Limb (tissue), 2 donors: Measurements from ENCODE around the gene AFF4.
"Not testable (repeated sequence)": the region's sequence is repeated elsewhere in the genome, so short reads cannot be mapped to it uniquely, and the experiment has no call there.

Source experiments
- DNase-seq, 2 donors: peaks; one replicate each; pipeline ENCODE4 v3.0.0-alpha.2; 2016; ENCODE audit errors: extremely low spot score in 2 of 2

The AFF4 gene

DNA sequence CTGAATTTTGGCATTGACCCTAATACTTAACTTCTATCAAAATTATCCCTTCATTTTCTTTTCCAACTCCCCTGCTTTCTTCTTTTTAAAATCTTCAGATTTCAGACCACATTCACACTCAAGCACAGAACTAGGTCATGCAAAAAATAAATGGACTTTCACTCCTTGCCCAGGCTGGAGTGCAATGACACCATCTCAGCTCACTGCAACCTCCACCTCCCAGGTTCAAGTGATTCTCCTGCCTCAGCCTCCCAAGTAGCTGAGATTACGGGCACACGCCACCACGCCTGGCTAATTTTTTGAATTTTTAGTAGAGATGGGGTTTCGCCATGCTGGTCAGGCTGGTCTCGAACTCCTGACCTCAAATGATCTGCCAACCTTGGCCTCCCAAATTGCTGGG, 108.4 kb downstream of the AFF4 start:
- DNase-seq: not testable (repeated sequence)

- no peak for DNase-seq
These were observed 109.1 kb downstream of the AFF4 start for GRCh38 chr5:132854301-132854700.

- DNase-seq: no peak
These were observed 109.6 kb downstream of the AFF4 start for GRCh38 chr5:132853790-132854189.

DNA sequence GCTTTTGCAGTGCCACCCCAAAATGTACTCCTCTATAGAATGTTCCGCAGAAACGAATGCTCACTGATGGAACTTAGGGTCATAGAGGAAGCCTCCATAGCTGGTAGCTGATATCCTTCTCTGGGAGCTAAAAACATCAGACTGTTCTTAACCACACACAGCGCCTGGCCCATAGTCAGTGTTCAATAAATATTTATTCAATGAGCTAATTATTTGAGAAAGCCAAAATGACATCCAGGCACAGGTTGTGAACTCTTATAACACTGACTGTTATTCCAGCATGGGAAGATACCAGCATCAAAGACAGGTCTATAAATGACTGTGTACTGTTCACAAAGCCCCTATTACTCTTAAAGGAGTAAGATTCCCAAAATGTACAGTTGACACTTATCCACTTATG, 110.1 kb downstream of the AFF4 start:
- DNase-seq: no peak

- no peak for DNase-seq
These were observed 113.4 kb downstream of the AFF4 start for GRCh38 chr5:132850066-132850465.

GRCh38 chr5:132849347-132849746, 114.1 kb downstream of the AFF4 start:
- no peak for DNase-seq

DNA sequence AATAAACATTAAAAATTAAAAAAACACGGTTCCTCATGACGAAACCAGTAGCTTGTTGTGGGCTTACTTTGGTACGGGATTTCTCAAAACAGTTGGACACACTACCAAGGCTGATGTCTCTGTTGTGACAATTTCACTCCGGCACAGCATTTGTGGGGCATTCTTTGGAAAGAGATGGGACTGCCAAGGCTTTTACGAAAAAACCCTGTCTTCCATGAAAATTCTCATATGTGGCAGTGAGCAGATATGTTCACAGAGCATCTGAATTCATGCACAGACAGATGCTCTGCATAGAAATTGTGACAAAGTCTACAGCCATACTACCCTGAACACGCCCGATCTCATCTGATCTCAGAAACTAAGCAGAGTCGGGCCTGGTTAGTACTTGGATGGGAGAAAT, 115.2 kb downstream of the AFF4 start:
- no peak for DNase-seq

DNA sequence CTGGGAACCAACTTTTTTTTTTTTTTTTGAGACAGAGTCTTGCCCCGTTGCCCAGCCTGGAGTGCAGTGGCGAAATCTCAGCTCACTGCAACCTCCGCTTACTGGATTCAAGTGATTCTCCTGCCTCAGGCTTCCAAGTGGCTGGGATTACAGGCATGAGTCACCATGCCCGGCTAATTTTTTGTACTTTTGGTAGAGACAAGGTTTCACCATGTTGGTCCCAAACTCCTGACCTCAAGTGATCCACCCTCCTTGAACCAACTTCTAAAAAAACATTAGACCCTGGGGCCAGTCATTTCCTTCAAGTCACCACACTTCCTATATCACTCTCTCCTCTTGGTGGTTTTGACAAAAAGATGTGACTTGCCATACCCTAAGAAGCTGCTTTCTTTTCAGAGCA, 122.1 kb downstream of the AFF4 start:
- DNase-seq: no peak

GRCh38 chr5:132840896-132841295, 122.5 kb downstream of the AFF4 start:
- no peak for DNase-seq

- DNase-seq: no peak
These were observed 123.1 kb downstream of the AFF4 start for GRCh38 chr5:132840313-132840712.

GRCh38 chr5:132839426-132840301, 123.8 kb downstream of the AFF4 start:
- no peak for DNase-seq

DNA sequence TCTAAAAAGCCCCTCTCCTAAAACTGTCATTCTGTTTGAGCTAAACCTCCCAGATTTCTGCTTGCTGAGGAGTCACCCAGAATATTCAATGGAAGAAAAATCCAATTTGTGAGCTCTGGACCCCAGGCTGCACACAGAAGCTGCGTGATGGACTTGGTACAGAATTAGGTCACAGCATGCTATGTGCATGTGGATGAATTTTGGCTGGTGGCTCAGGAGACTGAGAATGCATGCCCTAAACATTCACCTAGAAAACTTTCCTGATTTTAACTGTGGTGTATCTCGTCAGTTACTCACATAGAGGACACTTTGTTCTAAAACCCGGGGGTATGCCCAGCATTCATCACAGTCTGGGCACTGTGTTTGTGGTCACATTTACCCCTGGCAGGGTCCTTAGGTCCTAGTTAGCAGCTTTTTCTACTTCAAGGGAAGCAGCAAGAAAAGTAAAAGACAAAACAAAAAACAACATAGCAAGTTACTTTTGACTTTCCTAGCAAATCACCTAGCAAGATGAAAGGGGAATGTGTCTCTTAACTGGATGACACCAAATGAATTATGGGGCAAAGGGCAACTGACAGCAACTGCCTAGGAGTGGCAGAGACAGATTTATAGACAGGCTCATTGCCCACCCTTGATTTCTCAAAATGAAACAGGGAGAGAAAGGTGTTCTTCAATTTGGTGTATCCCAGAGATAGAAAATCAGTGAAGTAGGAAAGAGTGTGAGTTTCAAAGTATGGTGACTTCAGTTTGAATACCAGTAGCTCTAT, 124.7 kb downstream of the AFF4 start:
- no peak for DNase-seq

DNA sequence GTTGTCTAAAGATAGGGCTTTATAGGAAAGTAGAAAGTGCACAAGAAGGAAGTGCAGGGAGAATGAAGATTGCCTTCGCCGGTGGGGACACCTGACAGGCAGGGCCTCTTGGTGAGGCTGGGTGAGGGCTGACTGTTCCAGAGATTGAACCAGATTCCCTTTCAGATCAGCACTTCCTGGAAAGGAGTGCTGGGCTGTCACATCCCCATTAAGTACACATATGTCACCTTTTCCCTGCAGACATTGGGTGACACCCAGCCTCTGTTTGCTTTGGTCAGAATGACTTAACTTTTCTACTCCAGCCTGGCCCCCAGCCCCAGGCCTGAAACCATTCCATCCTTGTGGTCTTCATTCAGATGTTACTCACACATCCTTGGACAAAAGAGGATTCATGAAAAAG, 125.6 kb downstream of the AFF4 start:
- no peak for DNase-seq

DNA sequence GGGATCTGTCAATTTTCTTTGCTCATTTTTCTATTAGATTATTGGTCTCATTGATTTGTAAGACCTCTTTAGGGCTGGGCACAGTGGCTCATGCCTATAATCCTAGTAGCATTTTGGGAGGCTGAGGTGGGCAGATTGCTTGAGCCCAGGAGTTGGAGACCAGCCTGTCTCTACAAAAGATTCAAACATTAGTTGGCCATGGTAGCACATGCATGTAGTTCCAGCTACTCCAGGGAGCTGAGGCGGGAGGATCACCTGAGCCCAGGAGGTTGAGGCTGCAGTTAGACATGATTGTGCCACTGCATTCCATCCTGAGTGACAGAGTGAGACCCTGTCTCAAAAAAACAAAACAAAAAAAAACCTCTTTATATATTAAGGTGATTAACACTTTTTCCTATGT, 126.6 kb downstream of the AFF4 start:
- DNase-seq: no peak

- no peak for DNase-seq
These were observed 129.4 kb downstream of the AFF4 start for GRCh38 chr5:132834057-132834456.

DNA sequence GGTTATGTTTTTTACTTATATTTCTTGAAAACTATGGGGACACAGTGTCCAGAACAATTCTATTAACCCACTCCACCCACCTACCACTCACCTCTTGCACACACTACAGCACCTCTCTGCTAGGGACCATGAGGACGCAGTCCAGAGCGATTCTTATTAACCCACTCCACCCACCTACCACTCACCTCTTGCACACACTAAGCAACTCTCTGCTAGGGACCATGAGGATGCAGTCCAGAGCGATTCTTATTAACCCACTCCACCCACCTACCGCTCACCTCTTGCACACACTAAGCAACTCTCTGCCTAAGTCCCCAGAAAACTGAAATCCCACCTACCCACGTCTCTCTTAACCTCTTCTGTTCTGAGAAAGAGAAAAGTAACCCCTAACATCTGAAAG, 130.8 kb downstream of the AFF4 start:
- no peak for DNase-seq

DNA sequence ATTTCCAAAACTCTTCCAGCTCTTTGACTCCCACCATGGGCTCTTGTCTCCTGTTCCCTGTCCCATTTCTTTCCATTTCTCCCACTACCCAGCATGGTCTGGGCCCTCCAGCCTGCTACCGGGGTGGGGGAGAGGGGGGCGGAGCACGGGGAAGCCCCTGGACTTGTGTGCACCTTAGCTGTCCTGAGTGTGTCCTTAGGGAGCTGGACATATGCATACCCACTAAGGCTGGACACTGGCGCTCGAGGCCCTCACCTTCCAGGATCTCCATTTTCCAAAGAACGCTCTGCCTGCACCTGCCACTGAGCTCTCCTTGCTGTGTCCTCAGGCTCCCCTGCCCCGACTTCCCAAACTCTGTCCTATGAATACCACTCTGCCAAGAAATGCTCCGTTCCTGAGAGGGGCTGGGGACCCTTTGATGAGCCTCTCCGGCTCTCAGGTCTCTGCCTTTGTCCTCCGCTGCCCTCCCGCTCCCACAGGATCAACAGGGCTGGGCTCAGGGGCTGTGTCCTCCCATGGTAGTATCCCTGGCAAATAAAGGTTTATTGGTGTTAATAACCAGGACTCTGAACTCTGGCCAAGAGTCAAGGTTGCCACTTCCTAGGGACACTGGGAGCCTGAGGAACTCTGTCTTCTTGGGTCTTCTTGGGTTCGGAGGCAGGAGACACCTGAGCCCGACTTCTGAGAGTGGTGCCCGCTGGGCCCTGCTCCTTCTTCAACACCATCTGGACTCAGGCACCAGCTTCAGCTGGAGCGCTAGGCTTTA, 132.2 kb downstream of the AFF4 start:
- no peak for DNase-seq

DNA sequence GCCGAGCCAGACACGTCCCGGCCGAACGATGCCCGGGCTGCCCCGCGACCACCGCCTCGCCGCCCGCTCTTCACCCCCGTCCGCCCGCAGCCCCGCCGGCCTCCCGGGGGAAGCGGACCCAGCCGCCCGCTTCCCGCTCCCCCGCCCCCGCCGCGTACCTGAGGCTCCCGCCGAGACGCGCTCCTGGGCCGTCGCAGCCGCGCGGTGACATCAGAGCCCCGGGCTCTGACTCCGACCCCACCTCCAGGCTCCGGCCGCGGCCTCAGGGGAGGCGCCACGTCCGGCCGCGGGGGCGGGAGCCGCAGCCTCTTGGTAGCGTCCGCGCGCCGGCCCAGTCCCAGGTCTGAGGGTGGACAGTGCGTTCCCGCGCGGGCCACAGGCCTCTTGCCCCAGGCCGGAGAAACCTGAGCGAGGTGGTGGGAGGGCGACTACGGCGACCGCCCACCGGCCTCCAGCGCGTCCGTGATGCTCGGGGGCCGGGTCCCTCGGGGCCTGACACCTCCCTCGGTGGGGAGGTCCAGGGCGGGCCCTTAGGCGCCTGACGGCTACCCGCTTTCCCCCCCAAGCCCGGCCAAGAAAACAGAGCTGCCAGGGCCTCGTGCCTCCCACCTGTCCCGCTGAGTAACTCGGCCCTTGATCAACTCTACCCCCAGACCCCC, 132.9 kb downstream of the AFF4 start, which contains the start of gene SHROOM1:
TSS of gene SHROOM1 (minus strand) at position 212 of the 659 bp plus-strand sequence. CDS start 4,507 bp downstream, outside the sequence.
- DNase-seq: no peak

DNA sequence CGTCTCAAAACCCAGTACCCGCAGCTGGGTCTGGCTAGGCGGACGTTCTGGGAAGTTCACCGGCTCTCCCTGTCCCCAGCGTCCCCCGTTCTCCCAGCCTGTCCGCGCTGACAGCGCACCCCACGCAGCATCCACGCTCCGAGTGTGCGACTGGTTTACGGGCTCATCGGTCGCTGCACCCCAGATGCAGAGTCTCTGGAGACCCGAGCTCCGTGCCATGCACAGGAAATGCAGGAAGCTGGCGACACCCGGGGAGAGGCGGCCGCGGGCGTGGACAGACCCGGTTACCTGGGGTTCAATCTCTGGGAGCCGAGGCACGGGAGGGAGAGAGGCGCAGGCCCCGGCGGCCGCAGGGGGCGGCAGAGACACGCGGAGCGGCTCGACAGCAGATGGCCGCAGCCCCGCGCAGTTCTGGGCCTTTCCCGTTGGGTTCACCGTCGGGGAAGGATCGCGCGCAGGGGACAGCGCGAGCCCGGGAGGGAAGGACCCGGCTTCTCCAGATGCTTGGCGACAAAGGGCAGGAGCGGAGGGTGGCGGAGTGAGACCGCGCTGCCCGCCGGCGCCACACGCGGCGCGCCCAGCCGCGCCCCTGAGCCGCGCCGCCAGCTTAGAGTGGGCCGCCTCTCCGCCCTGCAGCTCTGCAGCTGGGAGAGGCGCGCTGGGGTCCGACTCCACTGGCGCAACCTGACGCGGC, 133.5 kb downstream of the AFF4 start:
- peak; percentile 65 to 87 for DNase-seq

- no peak for DNase-seq
These were observed 134.5 kb downstream of the AFF4 start for GRCh38 chr5:132828846-132829494.
